GM19193 (cell line): ENCODE measurements around the gene FOXJ3.

Experiments
- POLR2A ChIP-seq: IDR thresholded peaks from 4 replicates; pipeline ENCODE4 v1.6.1; 2011; ENCODE audit not compliant: insufficient read depth, insufficient read length; ENCODE audit errors: extremely low read depth

FOXJ3 gene

DNA sequence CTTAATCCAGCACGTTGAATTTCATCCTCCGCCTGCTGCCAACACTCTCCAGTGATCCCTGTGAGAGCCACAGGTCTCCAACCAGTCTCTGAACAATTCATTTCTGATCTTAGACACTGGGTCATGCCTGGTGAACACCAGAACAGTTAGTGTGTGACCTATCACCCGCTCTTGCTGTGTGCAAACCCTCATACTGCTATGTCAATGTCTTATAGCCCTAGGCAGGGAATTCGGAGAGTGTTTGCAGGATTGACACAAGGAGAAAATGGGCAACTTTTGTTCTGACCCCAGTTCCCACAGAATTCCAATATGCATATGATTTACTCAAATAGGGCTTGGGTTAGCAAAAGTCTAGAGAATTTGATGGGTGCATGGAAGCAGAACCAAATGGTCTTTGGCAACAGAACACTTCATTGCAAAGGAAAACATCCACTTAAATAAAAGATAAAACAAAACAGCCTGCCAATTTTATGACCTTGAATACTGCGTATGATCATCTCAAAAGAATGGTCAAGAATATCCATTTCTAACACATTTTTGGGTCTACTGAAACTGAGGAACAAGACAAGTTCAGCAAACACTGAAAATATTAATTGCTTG, 204.9 kb downstream of the FOXJ3 start:
- TF ChIP-seq POLR2A: no peak

DNA sequence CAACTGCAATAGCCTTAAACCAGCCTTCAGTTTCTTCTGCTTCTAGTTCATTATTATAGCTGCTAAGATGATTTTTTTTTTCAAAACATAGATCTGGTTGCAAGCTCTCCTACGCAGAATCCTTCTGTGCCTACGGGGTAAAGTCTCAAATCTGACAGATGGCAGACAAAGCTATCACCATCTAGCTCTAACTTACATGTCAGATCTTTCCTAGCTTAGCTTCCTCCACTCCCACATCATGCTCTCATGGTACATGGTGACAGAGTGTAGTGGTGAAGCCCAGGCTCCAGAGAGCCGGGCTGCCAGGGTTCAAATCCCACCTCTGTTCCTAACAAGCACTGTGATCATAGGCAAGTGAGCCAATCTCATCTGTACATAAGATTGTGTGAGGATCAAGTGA, 206.1 kb downstream of the FOXJ3 start:
- TF ChIP-seq POLR2A: no peak

DNA sequence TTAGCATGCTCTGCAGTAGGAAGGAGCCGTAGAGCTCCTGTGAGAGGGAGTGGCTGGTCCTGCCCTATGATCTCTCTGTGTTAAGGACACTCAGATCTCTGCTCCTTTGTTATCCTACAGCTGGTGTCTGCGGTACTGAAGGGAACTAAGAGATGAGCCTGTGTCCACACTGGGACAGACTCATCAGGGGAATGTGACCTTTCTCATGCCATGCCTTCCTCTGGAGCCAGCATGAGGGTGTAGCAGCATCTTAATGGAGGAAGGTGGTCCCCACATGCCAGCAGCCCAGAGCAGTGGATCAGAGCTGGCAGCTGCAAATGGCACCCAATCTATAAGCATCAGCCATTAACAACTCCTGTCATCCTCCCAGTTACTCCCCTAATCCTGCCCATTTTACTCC, 206.5 kb downstream of the FOXJ3 start:
- no peak for TF ChIP-seq POLR2A

DNA sequence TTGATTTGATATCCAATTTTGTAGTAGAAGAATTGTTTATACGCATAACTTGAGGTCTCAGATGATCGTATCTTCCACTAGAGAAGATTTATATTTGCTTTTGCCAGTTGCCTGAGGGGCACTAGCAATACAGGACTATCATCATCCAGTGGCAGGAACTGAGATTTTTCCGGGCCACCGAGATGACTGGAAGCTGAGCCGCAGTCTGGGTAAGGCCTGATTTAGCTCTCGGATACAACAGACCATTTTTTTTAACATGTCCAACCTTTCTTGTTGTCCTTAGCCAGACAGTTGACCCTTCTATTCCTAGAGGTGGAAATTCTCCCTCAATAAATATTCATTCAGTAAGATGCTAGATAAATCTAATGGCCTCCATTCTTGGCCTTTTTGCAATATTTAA, 207.3 kb downstream of the FOXJ3 start:
- no peak for TF ChIP-seq POLR2A
